GM18498 (cell line): ENCODE measurements around the gene KIAA1217.
A peak's percentile ranks its signal among the peaks of the same experiment; 100 is the strongest.

ENCODE experiments used
- ATAC-seq: cut with Tn5 transposase; IDR thresholded peaks from one replicate; pipeline ENCODE4 v1.9.1; 2021; ENCODE audit warnings: mild to moderate bottlenecking, moderate library complexity; ENCODE audit not compliant: unreplicated experiment

KIAA1217 gene, protein sequence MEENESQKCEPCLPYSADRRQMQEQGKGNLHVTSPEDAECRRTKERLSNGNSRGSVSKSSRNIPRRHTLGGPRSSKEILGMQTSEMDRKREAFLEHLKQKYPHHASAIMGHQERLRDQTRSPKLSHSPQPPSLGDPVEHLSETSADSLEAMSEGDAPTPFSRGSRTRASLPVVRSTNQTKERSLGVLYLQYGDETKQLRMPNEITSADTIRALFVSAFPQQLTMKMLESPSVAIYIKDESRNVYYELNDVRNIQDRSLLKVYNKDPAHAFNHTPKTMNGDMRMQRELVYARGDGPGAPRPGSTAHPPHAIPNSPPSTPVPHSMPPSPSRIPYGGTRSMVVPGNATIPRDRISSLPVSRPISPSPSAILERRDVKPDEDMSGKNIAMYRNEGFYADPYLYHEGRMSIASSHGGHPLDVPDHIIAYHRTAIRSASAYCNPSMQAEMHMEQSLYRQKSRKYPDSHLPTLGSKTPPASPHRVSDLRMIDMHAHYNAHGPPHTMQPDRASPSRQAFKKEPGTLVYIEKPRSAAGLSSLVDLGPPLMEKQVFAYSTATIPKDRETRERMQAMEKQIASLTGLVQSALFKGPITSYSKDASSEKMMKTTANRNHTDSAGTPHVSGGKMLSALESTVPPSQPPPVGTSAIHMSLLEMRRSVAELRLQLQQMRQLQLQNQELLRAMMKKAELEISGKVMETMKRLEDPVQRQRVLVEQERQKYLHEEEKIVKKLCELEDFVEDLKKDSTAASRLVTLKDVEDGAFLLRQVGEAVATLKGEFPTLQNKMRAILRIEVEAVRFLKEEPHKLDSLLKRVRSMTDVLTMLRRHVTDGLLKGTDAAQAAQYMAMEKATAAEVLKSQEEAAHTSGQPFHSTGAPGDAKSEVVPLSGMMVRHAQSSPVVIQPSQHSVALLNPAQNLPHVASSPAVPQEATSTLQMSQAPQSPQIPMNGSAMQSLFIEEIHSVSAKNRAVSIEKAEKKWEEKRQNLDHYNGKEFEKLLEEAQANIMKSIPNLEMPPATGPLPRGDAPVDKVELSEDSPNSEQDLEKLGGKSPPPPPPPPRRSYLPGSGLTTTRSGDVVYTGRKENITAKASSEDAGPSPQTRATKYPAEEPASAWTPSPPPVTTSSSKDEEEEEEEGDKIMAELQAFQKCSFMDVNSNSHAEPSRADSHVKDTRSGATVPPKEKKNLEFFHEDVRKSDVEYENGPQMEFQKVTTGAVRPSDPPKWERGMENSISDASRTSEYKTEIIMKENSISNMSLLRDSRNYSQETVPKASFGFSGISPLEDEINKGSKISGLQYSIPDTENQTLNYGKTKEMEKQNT (N-terminal part only)

GRCh38 chr10:24208661-24209431 is at the start of gene KIAA1217:
TSS of gene KIAA1217 (plus strand) at chr10:24209138. CDS start at chr10:24209194, 56 bp downstream.
- peak; percentile 39 for ATAC-seq

DNA sequence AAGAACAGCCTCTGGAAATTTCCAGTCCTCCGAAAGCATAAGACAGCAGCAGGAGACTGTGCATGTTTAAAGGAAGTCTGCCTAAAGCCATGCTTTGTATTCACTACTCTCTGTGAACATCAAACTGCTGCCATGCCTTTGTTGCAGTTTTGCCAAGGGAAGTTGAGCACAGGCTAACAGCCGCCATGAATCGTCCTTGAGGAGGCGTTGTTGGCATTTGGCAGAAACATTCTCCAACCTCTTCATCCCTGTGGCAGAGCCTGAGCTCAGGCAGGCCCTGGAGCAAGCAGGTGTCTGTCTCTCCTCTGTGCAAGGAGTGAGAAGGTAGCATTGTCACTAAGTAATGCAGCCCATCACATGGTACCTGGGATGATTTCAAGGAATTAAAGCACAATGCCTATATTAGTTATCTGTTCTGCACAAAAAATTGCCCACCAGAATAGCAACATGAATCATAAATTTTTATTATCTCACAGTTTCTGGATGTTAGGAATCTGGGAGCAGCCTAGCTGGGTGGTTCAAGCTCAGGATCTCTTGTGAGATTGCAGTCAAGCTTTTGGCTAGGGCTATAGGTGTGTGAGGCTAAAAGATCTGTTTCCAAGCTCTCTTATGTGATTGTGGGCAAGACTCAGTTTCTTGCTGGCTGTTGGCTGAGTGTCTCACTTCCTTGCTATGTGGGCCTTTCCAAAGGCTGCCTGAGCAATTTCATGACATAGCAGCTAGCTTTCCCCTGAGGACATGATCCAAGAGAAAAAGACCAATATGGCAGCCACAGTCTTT is 46.5 kb upstream of the KIAA1217 start:
- no peak for ATAC-seq

GRCh38 chr10:24163485-24163884 is 45.5 kb upstream of the KIAA1217 start:
- ATAC-seq: no peak

DNA sequence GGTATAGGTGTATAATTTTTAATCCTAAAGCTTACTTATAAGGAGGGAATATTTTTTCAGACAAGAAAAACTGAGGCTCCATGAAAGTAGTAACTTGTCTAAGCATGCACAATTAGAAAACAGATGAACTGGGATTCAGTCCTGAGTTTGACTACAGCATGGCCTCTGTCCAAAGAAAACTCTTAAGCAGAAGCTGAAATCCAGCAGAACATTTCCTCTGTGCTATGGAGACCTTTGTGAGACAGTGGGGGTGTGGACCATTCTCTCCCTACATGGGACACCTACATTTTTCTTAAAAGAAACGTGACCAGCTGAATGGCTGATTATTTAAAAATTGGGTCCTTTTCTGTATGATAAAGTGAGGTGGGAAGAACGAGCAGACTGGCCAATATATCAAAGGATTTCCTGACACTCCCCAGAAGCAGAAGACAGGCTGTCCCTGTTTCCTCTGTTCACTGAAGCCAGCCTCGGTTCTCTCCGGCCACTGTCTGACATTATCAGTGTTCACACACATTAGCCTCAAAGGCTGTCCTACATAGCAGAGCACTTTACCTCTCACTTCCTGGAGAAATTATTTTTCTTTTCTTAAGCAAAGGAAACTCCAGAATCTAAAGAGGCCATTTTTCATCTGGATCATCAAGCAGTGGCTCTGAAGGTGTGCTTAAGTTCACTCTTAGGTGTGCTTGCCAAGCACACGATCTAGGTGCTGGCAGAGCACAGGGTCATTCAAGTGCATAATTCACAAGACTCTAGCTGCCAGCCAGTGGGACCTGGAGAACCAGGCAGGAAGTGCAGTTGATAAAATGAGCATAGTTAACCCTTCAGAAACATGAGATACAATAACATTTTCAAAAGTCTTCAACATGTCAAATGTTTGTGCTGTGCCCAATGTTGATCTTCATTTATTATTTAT is 40.4 kb upstream of the KIAA1217 start:
- no peak for ATAC-seq

DNA sequence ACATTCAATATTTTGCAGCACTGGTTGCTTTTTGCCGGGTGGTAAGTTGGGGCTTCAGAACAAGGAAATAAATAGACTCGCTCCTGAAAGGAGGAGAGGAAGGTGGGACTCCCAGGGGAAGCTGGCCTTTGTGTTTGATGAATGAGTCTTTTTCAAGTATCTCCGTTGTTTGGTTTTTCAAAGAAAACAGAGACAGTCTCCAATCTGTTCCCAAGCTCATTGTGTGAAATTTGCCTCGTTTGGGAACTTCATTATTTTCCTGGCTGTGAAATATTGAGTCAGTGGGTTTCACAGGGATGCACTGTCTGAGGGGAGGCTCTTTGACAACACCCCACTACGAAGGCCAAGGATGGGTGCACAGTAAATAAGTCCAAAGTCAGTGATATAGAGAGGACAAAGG is 38.7 kb upstream of the KIAA1217 start:
- no peak for ATAC-seq

GRCh38 chr10:24172909-24173308 is 36.0 kb upstream of the KIAA1217 start:
- no peak for ATAC-seq

- no peak for ATAC-seq
These were observed 34.9 kb upstream of the KIAA1217 start for GRCh38 chr10:24174014-24174413.

GRCh38 chr10:24176658-24177057 is 32.3 kb upstream of the KIAA1217 start:
- no peak for ATAC-seq

DNA sequence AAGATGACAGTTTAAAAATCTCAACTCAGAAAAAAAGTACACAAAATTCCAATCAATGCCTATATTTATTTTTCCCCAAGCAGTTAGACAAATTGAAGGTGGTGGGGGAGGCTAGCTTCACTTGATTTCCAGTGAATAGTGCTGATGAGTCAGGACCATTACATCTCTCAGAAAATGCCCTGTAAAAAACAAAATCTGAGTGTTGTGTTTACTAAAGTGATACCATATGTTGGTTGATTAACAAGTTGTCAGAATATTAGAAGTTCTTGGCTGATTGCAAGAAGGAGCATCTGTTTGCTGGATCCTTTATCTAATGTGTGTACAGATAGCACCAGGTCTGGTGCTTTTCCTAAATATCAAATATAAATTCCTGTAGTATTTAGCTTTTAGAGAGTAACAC is 31.3 kb upstream of the KIAA1217 start:
- ATAC-seq: no peak

- ATAC-seq: no peak
These were observed 28.0 kb upstream of the KIAA1217 start for GRCh38 chr10:24180891-24181290.

DNA sequence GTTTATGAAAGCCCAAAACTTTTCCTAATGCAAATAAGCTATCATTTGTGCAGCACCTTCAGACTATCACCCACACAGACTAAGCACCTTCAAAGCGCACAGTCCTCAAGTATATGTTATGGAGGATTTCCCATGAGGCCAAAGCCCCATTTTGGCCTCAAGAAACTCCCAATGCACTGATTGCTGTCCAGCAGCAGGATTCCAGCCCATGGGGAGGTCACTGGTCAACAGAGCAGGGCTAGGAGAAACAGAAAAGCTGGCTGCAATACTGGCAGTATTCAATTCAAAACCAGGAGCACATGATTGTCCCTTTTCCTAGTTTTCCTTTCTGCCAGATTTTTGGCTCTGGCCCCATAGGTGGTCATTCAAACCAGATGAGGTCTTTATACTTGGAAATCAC is 24.5 kb upstream of the KIAA1217 start:
- no peak for ATAC-seq

DNA sequence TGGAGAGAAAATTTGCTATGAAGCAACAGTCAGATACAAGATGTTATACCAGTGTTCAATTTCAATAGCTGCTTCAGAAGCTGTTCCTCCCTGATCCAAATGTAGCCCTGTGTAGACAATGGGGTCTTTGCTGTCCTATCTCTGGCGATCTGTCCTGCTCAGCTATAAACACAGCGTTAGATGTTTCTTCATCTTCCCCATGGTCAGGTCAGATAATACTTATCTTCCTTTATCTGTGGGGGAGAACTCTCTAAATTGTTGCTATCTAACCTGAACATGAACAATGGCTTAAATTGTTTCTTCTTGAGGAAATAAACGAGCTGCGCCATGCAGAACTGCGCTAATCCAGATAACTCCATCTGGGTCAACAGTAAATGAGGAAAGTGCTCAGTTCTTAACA is 15.6 kb upstream of the KIAA1217 start:
- ATAC-seq: no peak

- no peak for ATAC-seq
These were observed 11.7 kb upstream of the KIAA1217 start for GRCh38 chr10:24197263-24197662.

DNA sequence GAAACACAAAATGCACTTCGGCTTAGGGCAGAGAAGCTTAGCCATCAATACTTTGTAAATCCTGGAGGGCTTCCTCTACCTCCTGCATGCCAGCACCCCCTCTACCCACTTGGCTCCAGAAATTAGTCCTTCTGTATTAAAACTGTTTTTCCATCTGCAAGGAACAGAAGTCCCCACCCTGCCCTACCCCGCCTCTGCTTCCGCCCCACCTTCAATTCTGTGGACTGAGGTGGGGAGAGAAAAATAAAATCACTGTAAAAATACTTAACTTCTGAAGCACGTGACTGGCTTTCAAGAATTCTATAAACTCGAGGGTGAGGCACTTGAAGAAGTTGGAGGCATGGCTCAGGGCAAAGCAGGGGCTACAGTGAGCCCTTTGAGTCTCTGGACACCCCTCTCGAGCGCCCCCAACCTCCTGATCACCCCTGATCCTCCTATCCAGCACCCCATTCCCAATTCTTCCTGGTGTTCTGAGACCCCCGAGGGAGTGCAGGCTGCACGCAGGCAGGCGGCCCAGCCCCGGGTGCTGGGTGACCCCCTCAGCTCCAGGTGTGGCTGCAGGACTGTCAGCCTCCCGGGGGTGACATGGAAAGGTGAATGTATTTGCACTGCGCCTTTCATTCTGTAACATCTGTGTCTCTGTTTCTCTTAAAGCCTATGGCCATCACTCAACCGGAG is 7.3 kb upstream of the KIAA1217 start:
- ATAC-seq: no peak

DNA sequence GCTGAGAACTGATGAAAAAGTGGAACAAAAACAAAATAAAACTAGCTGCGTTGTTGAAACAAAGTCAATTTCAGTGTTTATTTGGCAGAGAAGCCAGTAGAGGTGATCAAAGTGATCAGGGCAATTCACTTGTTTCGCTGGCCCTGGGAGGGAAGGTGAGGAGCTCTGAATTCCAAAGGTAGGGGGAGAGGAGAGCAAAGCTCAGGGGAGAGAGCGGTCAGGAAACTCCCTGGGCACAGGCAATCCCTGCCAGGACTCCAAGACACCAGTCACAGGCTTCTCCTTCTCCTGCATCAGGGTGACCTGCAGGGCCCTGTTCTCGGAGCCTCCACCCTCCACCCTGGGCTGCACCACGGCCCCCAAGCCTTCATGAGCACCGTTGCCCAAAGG is 6.8 kb upstream of the KIAA1217 start:
- ATAC-seq: no peak

DNA sequence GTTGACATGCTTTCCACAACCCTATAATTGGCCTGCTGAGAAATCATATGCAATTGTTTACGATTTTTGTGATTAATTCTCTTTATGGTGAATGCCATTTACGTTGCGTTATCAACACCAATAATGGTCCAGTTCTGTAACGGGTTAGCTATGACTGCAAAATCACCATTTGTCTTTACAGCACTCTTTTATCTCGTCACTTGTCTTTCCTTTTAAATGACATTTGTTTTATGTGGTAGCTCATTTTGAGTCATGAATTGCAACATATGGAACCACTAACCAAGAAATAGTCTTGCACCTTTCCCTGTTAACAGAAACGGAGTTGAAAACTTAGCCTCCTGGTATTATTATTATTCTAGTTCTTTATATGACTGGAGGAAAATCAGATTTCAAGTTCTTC is 3.1 kb upstream of the KIAA1217 start:
- ATAC-seq: no peak

DNA sequence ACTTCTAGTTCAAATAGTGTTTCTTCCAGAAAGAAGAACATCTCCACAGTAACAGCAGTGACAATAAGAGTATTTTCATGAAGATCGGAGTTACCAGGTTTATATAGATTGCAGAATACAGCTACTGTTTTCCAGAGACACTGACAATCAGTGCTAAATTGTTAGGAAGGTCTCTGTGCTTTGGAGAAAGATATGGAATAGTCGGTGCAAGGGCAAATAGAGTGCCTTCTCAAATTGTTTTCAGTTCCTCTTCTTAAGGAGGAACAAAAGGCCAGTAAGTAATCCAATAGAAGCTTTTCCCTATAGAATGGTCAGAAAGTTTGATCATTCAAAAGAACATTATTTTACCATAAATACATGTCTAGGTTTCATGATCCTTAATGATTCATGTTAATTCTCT is 2.6 kb upstream of the KIAA1217 start:
- no peak for ATAC-seq

- ATAC-seq: no peak
These were observed 2.0 kb upstream of the KIAA1217 start for GRCh38 chr10:24206926-24207325.
